ENCODE data around the gene CUL9.

CUL9 gene

DNA sequence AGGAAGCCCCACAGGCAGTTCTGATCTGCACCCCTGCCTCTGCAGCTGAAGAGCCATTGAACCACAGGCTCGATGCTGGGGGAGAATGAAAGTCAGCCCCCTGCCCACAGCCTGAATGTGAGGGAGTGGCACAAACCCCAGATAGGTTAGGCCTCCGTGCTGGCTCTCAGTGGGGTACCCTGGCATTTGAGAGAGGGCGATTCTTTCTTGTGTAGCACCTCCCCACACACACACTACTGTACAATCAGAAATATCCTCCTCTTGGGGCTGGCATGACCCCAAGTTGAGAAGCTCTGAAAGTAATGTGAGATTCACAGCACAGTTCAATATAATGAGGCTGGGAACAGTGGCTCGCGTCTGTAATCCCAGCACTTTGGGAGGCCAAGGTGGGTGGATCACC, 79.2 kb downstream of the CUL9 start:
- H3K4me2 ChIP-seq (ENCODE audit: low read depth, low read length): no peak overlapping the region
- H3K4me3 ChIP-seq (ENCODE audit: low read length): no peak overlapping the region
- no peak for DNase-seq
- no peaks in the 10 kb centered on the region for H3K27me3 ChIP-seq (replicated peaks; ENCODE audit: insufficient read depth, low read length)
- no peak overlapping the region for H3K9ac ChIP-seq (ENCODE audit: low read length)
- TF ChIP-seq, protein P1, sequence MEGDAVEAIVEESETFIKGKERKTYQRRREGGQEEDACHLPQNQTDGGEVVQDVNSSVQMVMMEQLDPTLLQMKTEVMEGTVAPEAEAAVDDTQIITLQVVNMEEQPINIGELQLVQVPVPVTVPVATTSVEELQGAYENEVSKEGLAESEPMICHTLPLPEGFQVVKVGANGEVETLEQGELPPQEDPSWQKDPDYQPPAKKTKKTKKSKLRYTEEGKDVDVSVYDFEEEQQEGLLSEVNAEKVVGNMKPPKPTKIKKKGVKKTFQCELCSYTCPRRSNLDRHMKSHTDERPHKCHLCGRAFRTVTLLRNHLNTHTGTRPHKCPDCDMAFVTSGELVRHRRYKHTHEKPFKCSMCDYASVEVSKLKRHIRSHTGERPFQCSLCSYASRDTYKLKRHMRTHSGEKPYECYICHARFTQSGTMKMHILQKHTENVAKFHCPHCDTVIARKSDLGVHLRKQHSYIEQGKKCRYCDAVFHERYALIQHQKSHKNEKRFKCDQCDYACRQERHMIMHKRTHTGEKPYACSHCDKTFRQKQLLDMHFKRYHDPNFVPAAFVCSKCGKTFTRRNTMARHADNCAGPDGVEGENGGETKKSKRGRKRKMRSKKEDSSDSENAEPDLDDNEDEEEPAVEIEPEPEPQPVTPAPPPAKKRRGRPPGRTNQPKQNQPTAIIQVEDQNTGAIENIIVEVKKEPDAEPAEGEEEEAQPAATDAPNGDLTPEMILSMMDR (IDR thresholded peaks at IDR 0.05; ENCODE audit: low read length): no peak
- TF ChIP-seq EZH2phosphoT487 (IDR thresholded peaks at IDR 0.05; ENCODE audit: low read length) (no peak), EZH2 (optimal IDR thresholded peaks at IDR 0.05; ENCODE audit: low read depth, low read length) (no peak)
- no peaks in the 10 kb centered on the region for H3K36me3 ChIP-seq (replicated peaks; ENCODE audit: insufficient read depth, low read length)
- no peaks in the 10 kb centered on the region for H4K20me1 ChIP-seq (ENCODE audit: insufficient read depth, low read length)
- no peak overlapping the region for H2AFZ ChIP-seq (ENCODE audit: low read length)
- H3F3A ChIP-seq (ENCODE audit: insufficient read depth, low read length): no peaks in the 10 kb centered on the region
- H3K79me2 ChIP-seq (ENCODE audit: low read length): no peaks in the 10 kb centered on the region
- no peak overlapping the region for H3K27ac ChIP-seq (ENCODE audit: low read length)
- no peaks in the 10 kb centered on the region for H3K9me3 ChIP-seq (replicated peaks; ENCODE audit: insufficient read depth, low read length)
- H3K4me1 ChIP-seq (ENCODE audit: low read length): peaks cover 13% of the 10 kb centered on the region
- no peaks in the 10 kb centered on the region for H3K9me2 ChIP-seq (replicated peaks; ENCODE audit: insufficient read depth, low read length)

DNA sequence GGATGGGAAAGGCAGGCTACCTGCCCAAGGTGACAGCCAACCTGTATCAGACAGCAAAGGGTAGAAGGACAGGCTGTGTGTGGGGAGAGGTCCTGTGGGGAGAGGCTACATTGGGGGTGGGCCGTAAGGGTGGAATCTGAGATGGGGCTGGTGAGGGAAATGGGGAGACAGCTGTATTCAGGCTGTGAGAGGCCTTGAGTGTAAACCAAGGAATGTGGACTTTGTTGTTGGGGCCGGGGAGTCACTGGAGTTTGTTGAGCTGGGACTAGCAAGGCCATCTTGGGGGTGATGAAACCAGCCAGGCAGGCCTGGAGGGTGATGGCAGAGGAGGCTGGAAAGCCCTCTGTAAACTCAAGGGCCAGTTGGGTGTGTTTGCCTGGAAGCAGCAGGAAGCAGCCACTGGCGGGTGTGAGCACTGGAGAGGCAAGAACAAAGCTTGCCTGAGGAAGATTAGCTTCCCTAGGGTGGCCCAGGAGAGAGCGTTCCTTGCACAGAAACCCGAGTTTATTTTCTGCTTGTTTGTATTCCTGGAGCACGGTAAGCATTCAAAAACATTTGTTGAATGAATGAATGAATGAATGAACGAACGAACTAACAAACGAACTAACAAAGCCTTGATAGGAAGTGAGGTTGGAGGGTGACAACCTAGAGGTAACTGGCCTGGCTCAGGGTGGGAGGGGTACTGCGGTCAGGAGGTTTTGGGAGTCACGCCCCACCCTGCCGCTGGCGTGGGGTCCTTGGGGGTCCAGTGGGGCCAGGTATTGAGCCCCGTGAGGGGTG, 80.2 kb downstream of the CUL9 start:
- no peak for DNase-seq
- Histone ChIP-seq H2AFZ (ENCODE audit: low read length) (no peak overlapping the region), H3K4me2 (ENCODE audit: low read depth, low read length) (no peak overlapping the region), H3K9ac (ENCODE audit: low read length) (no peak overlapping the region), H3K79me2 (ENCODE audit: low read length) (no peaks in the 10 kb centered on the region), H3K9me3 (replicated peaks; ENCODE audit: insufficient read depth, low read length) (no peaks in the 10 kb centered on the region), H3K4me1 (ENCODE audit: low read length) (peaks cover 11% of the 10 kb centered on the region), H3K27ac (ENCODE audit: low read length) (no peak overlapping the region), H3K4me3 (ENCODE audit: low read length) (no peak overlapping the region), H3K9me2 (replicated peaks; ENCODE audit: insufficient read depth, low read length) (no peaks in the 10 kb centered on the region), H3K36me3 (replicated peaks; ENCODE audit: insufficient read depth, low read length) (no peaks in the 10 kb centered on the region), H4K20me1 (ENCODE audit: insufficient read depth, low read length) (no peaks in the 10 kb centered on the region), H3K27me3 (replicated peaks; ENCODE audit: insufficient read depth, low read length) (no peaks in the 10 kb centered on the region), H3F3A (ENCODE audit: insufficient read depth, low read length) (no peaks in the 10 kb centered on the region)
- no peak for TF ChIP-seq EZH2phosphoT487 (IDR thresholded peaks at IDR 0.05; ENCODE audit: low read length)
- no peak for TF ChIP-seq EZH2 (optimal IDR thresholded peaks at IDR 0.05; ENCODE audit: low read depth, low read length)
- TF ChIP-seq, protein P1 (IDR thresholded peaks at IDR 0.05; ENCODE audit: low read length): no peak

DNA sequence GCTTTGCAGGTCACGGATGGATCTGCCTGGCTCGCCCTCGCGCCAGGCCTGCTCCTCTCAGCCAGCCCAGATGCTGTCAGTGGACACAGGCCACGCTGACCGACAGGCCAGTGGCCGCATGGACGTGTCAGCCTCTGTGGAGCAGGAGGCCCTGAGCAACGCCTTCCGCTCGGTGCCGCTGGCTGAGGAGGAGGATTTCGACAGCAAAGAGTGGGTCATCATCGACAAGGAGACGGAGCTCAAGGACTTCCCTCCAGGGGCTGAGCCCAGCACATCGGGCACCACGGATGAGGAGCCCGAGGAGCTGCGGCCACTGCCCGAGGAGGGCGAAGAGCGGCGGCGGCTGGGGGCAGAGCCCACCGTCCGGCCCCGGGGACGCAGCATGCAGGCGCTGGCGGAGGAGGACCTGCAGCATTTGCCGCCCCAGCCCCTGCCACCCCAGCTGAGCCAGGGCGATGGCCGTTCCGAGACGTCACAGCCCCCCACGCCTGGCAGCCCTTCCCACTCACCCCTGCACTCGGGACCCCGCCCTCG, 80.9 kb downstream of the CUL9 start:
- no peaks in the 10 kb centered on the region for H3K27me3 ChIP-seq (replicated peaks; ENCODE audit: insufficient read depth, low read length)
- no peak overlapping the region for H3K9ac ChIP-seq (ENCODE audit: low read length)
- DNase-seq: no peak
- no peaks in the 10 kb centered on the region for H3K9me3 ChIP-seq (replicated peaks; ENCODE audit: insufficient read depth, low read length)
- no peak for TF ChIP-seq EZH2 (optimal IDR thresholded peaks at IDR 0.05; ENCODE audit: low read depth, low read length)
- TF ChIP-seq, protein P1 (IDR thresholded peaks at IDR 0.05; ENCODE audit: low read length): no peak
- TF ChIP-seq EZH2phosphoT487 (IDR thresholded peaks at IDR 0.05; ENCODE audit: low read length): no peak
- H3K36me3 ChIP-seq (replicated peaks; ENCODE audit: insufficient read depth, low read length): no peaks in the 10 kb centered on the region
- H3K27ac ChIP-seq (ENCODE audit: low read length): no peak overlapping the region
- H3K4me1 ChIP-seq (ENCODE audit: low read length): peaks cover 4% of the 10 kb centered on the region
- H2AFZ ChIP-seq (ENCODE audit: low read length): no peak overlapping the region
- H3K4me3 ChIP-seq (ENCODE audit: low read length): no peak overlapping the region
- H3F3A ChIP-seq (ENCODE audit: insufficient read depth, low read length): no peaks in the 10 kb centered on the region
- H4K20me1 ChIP-seq (ENCODE audit: insufficient read depth, low read length): no peaks in the 10 kb centered on the region
- no peaks in the 10 kb centered on the region for H3K79me2 ChIP-seq (ENCODE audit: low read length)
- H3K9me2 ChIP-seq (replicated peaks; ENCODE audit: insufficient read depth, low read length): no peaks in the 10 kb centered on the region
- no peak overlapping the region for H3K4me2 ChIP-seq (ENCODE audit: low read depth, low read length)
